Neural cell (in vitro differentiated cells): ENCODE data around the gene DAPP1.

Experiments
- EP300 ChIP-seq: fragments of 450-650 bp; conservative IDR thresholded peaks from 2 replicates; pipeline ENCODE4 v1.6.1; 2014; ENCODE audit warnings: antibody characterized with exemption, mild to moderate bottlenecking, moderate library complexity; ENCODE audit not compliant: poor library complexity, severe bottlenecking
- EZH2 ChIP-seq: fragments of 200-600, 300-800 bp; shearing (Covaris generic), sonication (generic); IDR thresholded peaks from 2 replicates; pipeline ENCODE4 v1.6.1; 2014; ENCODE audit warnings: antibody characterized with exemption, low read length, borderline replicate concordance, mild to moderate bottlenecking; ENCODE audit not compliant: insufficient read depth, poor library complexity, severe bottlenecking
- MXI1 ChIP-seq: fragments of 450-650 bp; conservative IDR thresholded peaks from 2 replicates; pipeline ENCODE4 v1.6.1; 2014; ENCODE audit warnings: antibody characterized with exemption, mild to moderate bottlenecking; ENCODE audit not compliant: poor library complexity, severe bottlenecking
- POLR2AphosphoS5 ChIP-seq: IDR thresholded peaks from 2 replicates; pipeline ENCODE4 v1.6.1; 2012
- REST ChIP-seq: IDR thresholded peaks from 2 replicates; pipeline ENCODE4 v1.6.1; 2012; ENCODE audit warnings: borderline replicate concordance
- SMC3 ChIP-seq: fragments of 450-650 bp; conservative IDR thresholded peaks from 2 replicates; pipeline ENCODE4 v1.6.1; 2014; ENCODE audit warnings: antibody characterized with exemption, mild to moderate bottlenecking, moderate library complexity; ENCODE audit not compliant: poor library complexity
- TAF1 ChIP-seq: IDR thresholded peaks from 2 replicates; pipeline ENCODE4 v1.6.1; 2012; ENCODE audit warnings: low read depth
- TF ChIP-seq, protein P1 (sequence below): fragments of 450-650 bp; IDR thresholded peaks from 2 replicates; pipeline ENCODE4 v1.5.1; 2014; ENCODE audit warnings: antibody characterized with exemption, mild to moderate bottlenecking, moderate library complexity; ENCODE audit not compliant: poor library complexity, severe bottlenecking

DNA sequence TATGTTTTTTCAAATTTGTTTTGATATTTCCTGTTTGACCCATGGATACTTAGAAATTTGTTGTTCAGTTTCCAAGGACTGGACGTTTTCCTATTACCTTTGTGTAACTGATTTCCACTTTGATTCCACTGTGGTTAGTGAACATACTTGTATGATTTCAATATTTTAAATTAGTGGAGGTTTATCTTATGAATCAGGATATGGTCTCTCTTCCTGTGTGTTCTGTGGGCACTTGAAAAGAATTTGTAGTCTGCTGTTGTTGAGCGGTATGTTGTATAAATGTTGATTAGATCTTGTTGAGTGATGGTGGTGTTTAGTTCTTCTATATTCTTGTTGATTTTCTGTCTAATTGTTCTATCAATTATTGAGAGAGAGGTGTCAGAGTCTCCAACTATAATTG, 98.8 kb downstream of the DAPP1 start:
- TF ChIP-seq, protein P1, sequence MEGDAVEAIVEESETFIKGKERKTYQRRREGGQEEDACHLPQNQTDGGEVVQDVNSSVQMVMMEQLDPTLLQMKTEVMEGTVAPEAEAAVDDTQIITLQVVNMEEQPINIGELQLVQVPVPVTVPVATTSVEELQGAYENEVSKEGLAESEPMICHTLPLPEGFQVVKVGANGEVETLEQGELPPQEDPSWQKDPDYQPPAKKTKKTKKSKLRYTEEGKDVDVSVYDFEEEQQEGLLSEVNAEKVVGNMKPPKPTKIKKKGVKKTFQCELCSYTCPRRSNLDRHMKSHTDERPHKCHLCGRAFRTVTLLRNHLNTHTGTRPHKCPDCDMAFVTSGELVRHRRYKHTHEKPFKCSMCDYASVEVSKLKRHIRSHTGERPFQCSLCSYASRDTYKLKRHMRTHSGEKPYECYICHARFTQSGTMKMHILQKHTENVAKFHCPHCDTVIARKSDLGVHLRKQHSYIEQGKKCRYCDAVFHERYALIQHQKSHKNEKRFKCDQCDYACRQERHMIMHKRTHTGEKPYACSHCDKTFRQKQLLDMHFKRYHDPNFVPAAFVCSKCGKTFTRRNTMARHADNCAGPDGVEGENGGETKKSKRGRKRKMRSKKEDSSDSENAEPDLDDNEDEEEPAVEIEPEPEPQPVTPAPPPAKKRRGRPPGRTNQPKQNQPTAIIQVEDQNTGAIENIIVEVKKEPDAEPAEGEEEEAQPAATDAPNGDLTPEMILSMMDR = no peak
- TF ChIP-seq EP300 (no peak), POLR2AphosphoS5 (no peak), EZH2 (no peak), TAF1 (no peak), SMC3 (no peak), MXI1 (no peak), REST (no peak)
